HG03196 (cell line): Measurements from ENCODE around the gene FOXP3.
A peak's percentile ranks its signal among the peaks of the same experiment; 100 is the strongest.

Experiments
- ATAC-seq: cut with Tn5 transposase; IDR thresholded peaks from one replicate; pipeline ENCODE4 v1.9.1; 2021; ENCODE audit not compliant: unreplicated experiment

The FOXP3 gene

GRCh38 chrX:49250578-49250977 lies 13.9 kb downstream of the FOXP3 start:
- ATAC-seq = no peak

GRCh38 chrX:49250066-49250465 lies 14.4 kb downstream of the FOXP3 start:
- no peak for ATAC-seq

- ATAC-seq = no peak
Measured at GRCh38 chrX:49249616-49250015, 14.9 kb downstream of the FOXP3 start.

GRCh38 chrX:49249071-49249470 lies 15.4 kb downstream of the FOXP3 start:
- no peak for ATAC-seq

GRCh38 chrX:49247916-49248811 lies 16.3 kb downstream of the FOXP3 start:
- ATAC-seq = no peak

- ATAC-seq = no peak
Measured at GRCh38 chrX:49247346-49247745, 17.2 kb downstream of the FOXP3 start.

GRCh38 chrX:49246541-49246940 lies 18.0 kb downstream of the FOXP3 start:
- ATAC-seq = no peak

- ATAC-seq = no peak
Measured at GRCh38 chrX:49244207-49244606, 20.3 kb downstream of the FOXP3 start.

- no peak for ATAC-seq
Measured at GRCh38 chrX:49243166-49243565, 21.3 kb downstream of the FOXP3 start.

GRCh38 chrX:49242545-49243066 lies 21.9 kb downstream of the FOXP3 start:
- no peak for ATAC-seq

- ATAC-seq = no peak
Measured at GRCh38 chrX:49238735-49239134, 25.8 kb downstream of the FOXP3 start.

- no peak for ATAC-seq
Measured at GRCh38 chrX:49237060-49237459, 27.4 kb downstream of the FOXP3 start.

GRCh38 chrX:49233887-49234555 lies 30.5 kb downstream of the FOXP3 start:
- ATAC-seq = no peak

GRCh38 chrX:49233176-49233575 lies 31.3 kb downstream of the FOXP3 start, which contains the start of gene CACNA1F:
CACNA1F (minus strand) TSS chrX:49233340; CDS start chrX:49233309, 31 bp downstream.
- ATAC-seq = no peak

GRCh38 chrX:49232525-49232924 lies 32.0 kb downstream of the FOXP3 start:
- no peak for ATAC-seq

GRCh38 chrX:49231333-49232000 lies 33.0 kb downstream of the FOXP3 start:
- ATAC-seq = no peak

- ATAC-seq = peak; percentile 62
Measured at GRCh38 chrX:49230500-49231232, 33.8 kb downstream of the FOXP3 start.

- no peak for ATAC-seq
Measured at GRCh38 chrX:49228185-49228584, 36.3 kb downstream of the FOXP3 start.

- ATAC-seq = no peak
Measured at GRCh38 chrX:49227726-49228125, 36.8 kb downstream of the FOXP3 start.

GRCh38 chrX:49226946-49227345 lies 37.6 kb downstream of the FOXP3 start:
- no peak for ATAC-seq

- no peak for ATAC-seq
Measured at GRCh38 chrX:49225858-49226257, 38.7 kb downstream of the FOXP3 start.
